T-cell (primary cell): ENCODE data around the gene CASD1. TPM values are rescaled to one million over a fixed set of nuclear protein-coding genes. Genes with fewer than 3 reads are reported as not detected.
A peak's percentile ranks its signal among the peaks of the same experiment; 100 is the strongest.

Source experiments
- ATAC-seq, 4 experiments: fragments of 200-7000 bp in 3 of 4; fragments of 150-1000 bp in 1 of 4; cut with Tn5 transposase; replicated peaks in 1 of 4; 1 replicate in 3 of 4; 2 replicates in 1 of 4; pipeline ENCODE4 v1.10.0; 2021; ENCODE audit warnings: moderate library complexity in 3 of 4, mild to moderate bottlenecking in 2 of 4, moderate number of reproducible peaks in 1 of 4
- CTCF ChIA-PET, 2 donors: fragments of 300-600 bp; sonication (Branson Sonifier 250); formaldehyde crosslinking; loops; one replicate each; lab custom pipeline; 2022; ENCODE audit warnings: antibody characterized with exemption in 2 of 2; lab: Charles Lee
- POLR2A ChIA-PET, 2 donors: fragments of 300-600 bp; sonication (Branson Sonifier 250); formaldehyde crosslinking; loops; one replicate each; lab custom pipeline; 2022; ENCODE audit warnings: antibody characterized with exemption in 2 of 2; lab: Charles Lee
- DNase-seq, 35 experiments: peaks; one replicate each; pipeline versions ENCODE4 v3.0.0 to v3.0.0-alpha.2; 2013 to 2023
- H3K27ac ChIP-seq: one replicate; pipeline ENCODE4 v1.5.1; 2013; ENCODE audit warnings: low read length
- H3K27me3 ChIP-seq, 2 experiments: replicated peaks in 1 of 2; 1 replicate in 1 of 2; 2 replicates in 1 of 2; pipeline versions ENCODE4 v1.6.1 to v1.7.0; 2013; ENCODE audit warnings: low read length in 1 of 2, mixed read lengths in 1 of 2; ENCODE audit not compliant: control insufficient read depth in 2 of 2, insufficient read depth in 2 of 2; ENCODE audit errors: extremely low read depth in 1 of 2
- H3K36me3 ChIP-seq, 2 donors: 1 replicate in 1 of 2; 2 replicates in 1 of 2; pipeline versions ENCODE4 v1.6.1 to v1.7.0; 2013; ENCODE audit warnings: low read length in 1 of 2; ENCODE audit not compliant: control insufficient read depth in 2 of 2, insufficient read depth in 1 of 2; ENCODE audit errors: extremely low read depth in 1 of 2
- H3K4me1 ChIP-seq, 2 experiments: 1 replicate in 1 of 2; 2 replicates in 1 of 2; pipeline versions ENCODE4 v1.6.1 to v1.7.0; 2013; ENCODE audit warnings: low read length in 2 of 2, mixed read lengths in 1 of 2; ENCODE audit not compliant: insufficient read depth in 2 of 2, control insufficient read depth in 1 of 2; ENCODE audit errors: extremely low read depth in 1 of 2
- H3K4me3 ChIP-seq, 2 donors: 1 replicate in 1 of 2; 2 replicates in 1 of 2; pipeline versions ENCODE4 v1.5.1 to v1.7.0; 2013; ENCODE audit warnings: mild to moderate bottlenecking in 2 of 2, low read length in 1 of 2, moderate library complexity in 1 of 2; ENCODE audit not compliant: control insufficient read depth in 1 of 2; ENCODE audit errors: extremely low read depth in 1 of 2
- H3K9me3 ChIP-seq: 2 replicates; pipeline ENCODE4 v1.7.0; 2013
- H3K27ac Mint-ChIP-seq, 2 donors: one replicate each; pipeline ENCODE4 v1.8.0; 2020 to 2021; ENCODE audit warnings: mild to moderate bottlenecking in 2 of 2, mixed read lengths in 2 of 2
- H3K27me3 Mint-ChIP-seq, 2 donors: one replicate each; pipeline ENCODE4 v1.8.0; 2021 to 2022; ENCODE audit warnings: mixed read lengths in 2 of 2
- H3K36me3 Mint-ChIP-seq: one replicate; pipeline ENCODE4 v1.8.0; 2021; ENCODE audit warnings: mixed read lengths
- H3K4me1 Mint-ChIP-seq, 3 donors: one replicate each; pipeline ENCODE4 v1.8.0; 2020 to 2022; ENCODE audit warnings: mixed read lengths in 3 of 3, mild to moderate bottlenecking in 1 of 3
- H3K4me3 Mint-ChIP-seq, 3 donors: one replicate each; pipeline ENCODE4 v1.8.0; 2020 to 2022; ENCODE audit warnings: mild to moderate bottlenecking in 3 of 3, mixed read lengths in 3 of 3, moderate library complexity in 3 of 3
- H3K9me3 Mint-ChIP-seq, 3 donors: one replicate each; pipeline ENCODE4 v1.8.0; 2020 to 2022; ENCODE audit warnings: mixed read lengths in 3 of 3
- WGBS: methylation state at CpG from one replicate; pipeline ENCODE4 v1.1.5; 2013; ENCODE audit warnings: missing lambda C conversion rate; ENCODE audit not compliant: insufficient coverage; 5-methylcytosine and 5-hydroxymethylcytosine counted together
- total RNA-seq, 35 experiments: library from RNA in 6 of 35; stranded (reverse) in 6 of 35; fragments of 120-200 nt in 1 of 35; gene quantifications; one replicate each; pipeline versions ENCODE4 v1.2.1 to v1.2.4 and lab custom pipeline; 2013 to 2026

The CASD1 gene
- 10 to 100 TPM; 25.7 to 30.1 (median 28.2) TPM for total RNA-seq
- total RNA-seq (2013), result 34.1 TPM
- total RNA-seq (lab: John Stamatoyannopoulos, UW), result 15.2 to 80.6 (median 44.2) reads per million in 29 experiments

DNA sequence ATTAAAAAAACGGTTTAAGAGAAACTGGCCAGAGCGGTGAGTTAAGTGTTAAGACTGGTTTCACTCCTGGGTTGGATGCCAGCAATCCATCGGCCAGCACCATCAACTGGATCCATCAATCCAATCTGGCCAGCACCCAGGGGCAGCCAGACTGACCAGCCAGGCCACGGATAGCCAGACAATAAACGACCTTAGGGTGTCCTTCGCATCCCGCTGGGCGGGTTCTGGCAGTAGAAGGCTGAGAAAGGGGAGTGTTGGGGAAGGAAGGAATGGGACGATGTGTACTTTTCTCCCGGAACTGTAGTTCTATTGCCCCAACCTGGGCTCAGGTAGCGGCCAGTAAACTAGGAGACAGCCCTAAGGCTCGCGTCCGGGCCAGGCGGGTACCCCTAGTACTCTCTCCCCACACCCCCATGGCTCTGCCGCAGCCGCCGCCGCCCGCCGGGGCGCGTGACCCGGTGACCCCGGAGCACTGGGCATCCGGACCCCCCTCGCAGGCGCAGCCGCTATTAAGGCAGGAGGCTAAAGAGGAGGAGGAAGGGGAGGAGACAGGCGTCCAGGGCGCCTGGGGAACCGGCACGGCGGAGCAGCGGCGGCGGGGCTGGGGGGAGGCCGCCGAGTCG lies at the start of gene CASD1:
CASD1 (plus strand) TSS at position 546 of the 623 bp plus-strand sequence. CDS start 276 bp downstream, outside the sequence.
- ATAC-seq (peak; percentile 69 to 81 (median 78)), DNase-seq (peak; percentile 30 to 73 (median 56))
- Histone ChIP-seq H3K9me3 (no peaks in the 10 kb centered on the region), H3K4me3 (peak within 1 kb of the TSS; percentile 72 to 85), H3K4me1 (peaks cover 14 to 25% of the 10 kb centered on the region in 2 experiments), H3K27me3 (no peaks in the 10 kb centered on the region), H3K27ac (peak within 1 kb of the TSS; percentile 78), H3K36me3 (no peaks in the 10 kb centered on the region)
- ChIA-PET CTCF (no interaction called here), POLR2A (no interaction called here)
- Mint-ChIP-seq H3K4me3 (peak within 1 kb of the TSS in 2 of 3 donors; percentile 85 to 92), H3K9me3 (no peaks in the 10 kb centered on the region), H3K27me3 (no peaks in the 10 kb centered on the region), H3K4me1 (peaks cover 42 to 51% (median 44%) of the 10 kb centered on the region in 3 donors), H3K27ac (peak within 1 kb of the TSS; percentile 92 to 95), H3K36me3 (peaks cover 5% of the 10 kb centered on the region)
- 4% methylated on average over 34 of the region's 40 CpGs for WGBS

DNA sequence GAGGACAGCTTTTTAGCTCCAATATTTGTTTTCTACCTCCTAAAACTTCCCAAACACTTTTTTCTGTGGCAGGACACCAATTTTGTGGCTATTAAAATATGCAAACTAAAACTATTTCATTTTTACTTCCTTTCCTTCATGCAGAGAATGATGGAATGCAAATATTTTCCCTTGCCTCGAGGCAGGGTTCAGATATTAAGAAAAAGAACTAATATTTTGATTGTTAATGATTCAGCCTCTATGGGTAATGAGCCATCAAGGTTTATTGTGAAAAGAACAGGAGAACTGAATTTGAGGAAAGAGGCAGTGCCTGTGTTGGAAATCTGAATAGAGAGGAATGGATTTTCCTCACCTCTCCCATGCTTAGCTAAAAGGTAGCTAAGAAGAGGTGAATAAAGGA lies 43.1 kb upstream of the CASD1 start:
- ChIA-PET POLR2A (no interaction called here), CTCF (no interaction called here)
- no peaks in the 10 kb centered on the region for H3K9me3 ChIP-seq
- peaks cover 0 to 2% of the 10 kb centered on the region in 2 experiments for H3K27me3 ChIP-seq
- ATAC-seq, result no peak
- H3K9me3 Mint-ChIP-seq, result peaks cover 6% of the 10 kb centered on the region in 3 donors
- H3K27me3 Mint-ChIP-seq, result peaks cover 5 to 8% of the 10 kb centered on the region in 2 donors
- no CpG with 5 or more reads among the region's 1 CpG for WGBS
- no peaks in the 10 kb centered on the region for H3K36me3 Mint-ChIP-seq
- no peak overlapping the region for H3K4me3 Mint-ChIP-seq
- no peak overlapping the region for H3K4me3 ChIP-seq
- no peaks in the 10 kb centered on the region for H3K4me1 ChIP-seq
- no peak for DNase-seq
- no peak overlapping the region for H3K27ac Mint-ChIP-seq
- no peak overlapping the region for H3K27ac ChIP-seq
- no peaks in the 10 kb centered on the region for H3K4me1 Mint-ChIP-seq
- H3K36me3 ChIP-seq, result no peaks in the 10 kb centered on the region

DNA sequence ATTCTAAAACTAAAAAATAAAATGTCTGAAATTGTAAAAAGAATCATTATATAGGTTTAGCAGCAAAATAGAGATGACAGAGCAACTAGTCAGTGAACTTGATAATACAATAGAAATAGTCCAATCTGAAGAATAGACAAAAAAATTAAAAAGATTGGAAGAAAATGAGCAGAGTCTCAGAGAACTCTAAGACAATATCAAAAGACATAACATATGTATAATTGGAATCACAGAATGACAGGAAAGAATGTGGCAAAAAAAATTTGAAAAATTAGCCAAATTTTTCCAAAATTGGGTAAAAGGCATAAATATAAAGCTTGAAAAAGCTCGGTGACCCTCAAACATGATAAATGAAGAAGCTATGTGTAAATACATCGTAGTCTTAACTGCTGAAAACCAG lies 38.0 kb upstream of the CASD1 start:
- Histone ChIP-seq H3K9me3 (peaks cover 3% of the 10 kb centered on the region), H3K4me3 (no peak overlapping the region), H3K27ac (no peak overlapping the region), H3K36me3 (no peaks in the 10 kb centered on the region), H3K27me3 (peaks cover 0 to 2% of the 10 kb centered on the region in 2 experiments), H3K4me1 (no peaks in the 10 kb centered on the region)
- WGBS, result 83% methylated on average over 2 of the region's 2 CpGs
- H3K9me3 Mint-ChIP-seq, result peaks cover 8 to 9% (median 9%) of the 10 kb centered on the region in 3 donors
- DNase-seq (no peak), ATAC-seq (no peak)
- CTCF ChIA-PET, result interaction anchor here in 1 of 2 donors (0.6 kb wide), 1 partner anchor 34 kb away, joined by 4 read pairs; no protein-coding TSS in a partner anchor
- no peaks in the 10 kb centered on the region for H3K36me3 Mint-ChIP-seq
- POLR2A ChIA-PET, result interaction anchor here in 1 of 2 donors (0.7 kb wide), 1 partner anchor 80 kb away, joined by 4 read pairs; no protein-coding TSS in a partner anchor
- H3K27ac Mint-ChIP-seq, result no peak overlapping the region
- no peaks in the 10 kb centered on the region for H3K4me1 Mint-ChIP-seq
- H3K27me3 Mint-ChIP-seq, result peaks cover 5 to 17% of the 10 kb centered on the region in 2 donors
- no peak overlapping the region for H3K4me3 Mint-ChIP-seq

DNA sequence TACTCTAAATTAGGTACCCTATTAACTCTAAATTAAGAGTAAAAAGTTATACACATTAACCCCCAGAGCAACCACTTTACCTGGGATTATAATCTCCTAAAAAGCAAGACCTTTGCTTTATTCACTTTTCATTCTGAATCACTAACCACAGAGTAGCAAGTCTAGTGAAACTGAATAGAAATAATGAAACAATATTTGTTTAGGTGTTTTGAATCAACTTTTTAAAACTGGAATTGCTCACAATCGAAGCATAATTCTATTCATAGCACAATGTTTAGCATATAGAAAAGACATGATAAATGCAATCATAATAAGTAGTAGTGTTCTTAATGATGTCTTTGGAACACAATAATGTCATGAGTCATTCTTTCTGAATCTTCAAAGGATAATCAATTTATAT lies 37.0 kb upstream of the CASD1 start:
- Histone ChIP-seq H3K27me3 (peaks cover 0 to 2% of the 10 kb centered on the region in 2 experiments), H3K9me3 (peaks cover 3% of the 10 kb centered on the region), H3K4me1 (no peaks in the 10 kb centered on the region), H3K4me3 (no peak overlapping the region), H3K36me3 (no peaks in the 10 kb centered on the region), H3K27ac (no peak overlapping the region)
- H3K4me3 Mint-ChIP-seq, result no peak overlapping the region
- H3K9me3 Mint-ChIP-seq, result peaks cover 8 to 9% (median 9%) of the 10 kb centered on the region in 3 donors
- DNase-seq, result no peak
- peaks cover 5 to 13% of the 10 kb centered on the region in 2 donors for H3K27me3 Mint-ChIP-seq
- ChIA-PET CTCF (interaction anchor here in 1 of 2 donors (0.6 kb wide), 1 partner anchor 12 kb away, joined by 3 read pairs; no protein-coding TSS in a partner anchor), POLR2A (no interaction called here)
- no peak overlapping the region for H3K27ac Mint-ChIP-seq
- H3K36me3 Mint-ChIP-seq, result no peaks in the 10 kb centered on the region
- H3K4me1 Mint-ChIP-seq, result no peaks in the 10 kb centered on the region
- WGBS, result no CpG with 5 or more reads among the region's 1 CpG
- no peak for ATAC-seq

DNA sequence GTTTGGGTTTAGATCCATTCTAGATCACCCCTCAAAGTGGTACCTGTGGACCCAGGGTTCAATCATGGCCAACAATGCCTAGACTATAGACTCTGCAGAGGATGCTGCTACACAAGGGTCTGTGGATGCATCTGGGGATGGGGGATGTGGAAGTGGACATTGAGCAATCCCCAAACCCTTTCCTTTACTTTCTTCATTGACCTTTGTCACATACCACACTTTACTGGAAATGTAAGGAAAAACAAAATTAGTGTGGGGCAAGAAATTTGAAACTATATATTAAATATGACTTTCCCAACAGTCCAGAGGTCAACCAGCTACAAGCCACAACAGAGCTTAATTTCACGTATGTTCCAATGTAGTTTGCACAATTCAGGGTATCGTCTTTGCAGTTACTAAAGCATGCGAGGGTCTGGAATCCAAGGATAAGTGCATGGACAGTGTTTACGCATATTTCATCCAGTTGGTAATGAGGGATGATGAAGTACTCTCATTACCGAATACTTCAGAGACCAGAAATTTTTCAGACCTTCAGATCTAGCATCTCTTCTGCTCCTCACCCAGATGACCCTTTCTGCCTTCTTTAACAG lies 33.3 kb upstream of the CASD1 start:
- H3K4me3 ChIP-seq, result no peak overlapping the region
- no peak for ATAC-seq

DNA sequence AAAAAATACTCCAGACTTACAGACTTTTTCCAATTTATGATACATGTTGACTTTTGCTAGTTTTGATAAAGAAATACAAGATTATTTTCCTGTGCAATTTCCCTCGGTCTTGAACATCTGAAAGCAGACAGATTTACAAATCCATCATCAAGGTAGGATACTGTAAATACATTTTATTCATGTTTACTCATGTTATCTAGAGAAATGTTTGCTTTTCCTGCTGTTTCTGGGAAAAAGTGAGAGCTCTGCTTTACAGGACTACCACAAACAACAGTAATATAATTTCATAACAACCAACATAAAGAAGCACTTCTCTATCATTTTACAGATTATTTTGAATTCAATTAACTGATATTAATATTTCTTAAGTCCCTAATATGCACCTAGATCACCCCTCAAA lies 31.7 kb upstream of the CASD1 start:
- no peak overlapping the region for H3K27ac ChIP-seq
- ChIA-PET CTCF (interaction anchor here in 1 of 2 donors (0.6 to 1.0 kb wide), 2 partner anchors 27 to 28 kb away, joined by 3 read pairs; no protein-coding TSS in a partner anchor), POLR2A (no interaction called here)
- Mint-ChIP-seq H3K27ac (no peak overlapping the region), H3K36me3 (no peaks in the 10 kb centered on the region), H3K4me3 (no peak overlapping the region), H3K9me3 (no peaks in the 10 kb centered on the region), H3K4me1 (no peaks in the 10 kb centered on the region), H3K27me3 (peaks cover 8 to 23% of the 10 kb centered on the region in 2 donors)
- H3K27me3 ChIP-seq, result no peaks in the 10 kb centered on the region
- no peaks in the 10 kb centered on the region for H3K4me1 ChIP-seq
- H3K4me3 ChIP-seq, result no peak overlapping the region
- no CpG with 5 or more reads among the region's 1 CpG for WGBS
- ATAC-seq (no peak), DNase-seq (no peak)
- H3K36me3 ChIP-seq, result no peaks in the 10 kb centered on the region
- no peaks in the 10 kb centered on the region for H3K9me3 ChIP-seq

More for the DNA sequence above, 33.3 kb upstream of the CASD1 start:
- no CpG with 5 or more reads among the region's 5 CpGs for WGBS
- ChIA-PET CTCF (interaction anchor here in 1 of 2 donors (1.0 kb wide), 1 partner anchor 30 kb away, joined by 3 read pairs; no protein-coding TSS in a partner anchor), POLR2A (no interaction called here)
- Histone ChIP-seq H3K4me1 (no peaks in the 10 kb centered on the region), H3K36me3 (no peaks in the 10 kb centered on the region), H3K9me3 (peaks cover 3% of the 10 kb centered on the region), H3K27ac (no peak overlapping the region), H3K27me3 (no peaks in the 10 kb centered on the region)
- Mint-ChIP-seq H3K9me3 (peaks cover 3 to 4% (median 4%) of the 10 kb centered on the region in 3 donors), H3K27me3 (peaks cover 4 to 19% of the 10 kb centered on the region in 2 donors), H3K4me1 (no peaks in the 10 kb centered on the region), H3K27ac (no peak overlapping the region), H3K4me3 (no peak overlapping the region), H3K36me3 (no peaks in the 10 kb centered on the region)
- DNase-seq, result no peak
